CD4-positive, alpha-beta T cell (primary cell): ENCODE measurements around the gene INPP5A. TPM values are rescaled to one million over a fixed set of nuclear protein-coding genes. Genes with fewer than 3 reads are reported as not detected.

Experiments used
- ATAC-seq: fragments of 200-7000 bp; cut with Tn5 transposase; one replicate; pipeline ENCODE4 v1.10.0; 2022; ENCODE audit warnings: mild to moderate bottlenecking; ENCODE audit not compliant: poor library complexity
- CTCF ChIA-PET: fragments of 350-600 bp; sonication (Branson Sonifier 250); formaldehyde crosslinking; loops from one replicate; lab custom pipeline; 2021; ENCODE audit warnings: antibody characterized with exemption, inconsistent platforms; lab: Charles Lee
- POLR2A ChIA-PET: fragments of 350-600 bp; sonication (Branson Sonifier 250); formaldehyde crosslinking; loops from one replicate; lab custom pipeline; 2021; ENCODE audit warnings: antibody characterized with exemption, inconsistent platforms; lab: Charles Lee
- DNase-seq, 14 experiments: peaks; one replicate each; pipeline ENCODE4 v3.0.0-alpha.2; 2013 to 2020; ENCODE audit warnings: mixed read lengths in 2 of 14
- H3K27ac ChIP-seq, 2 donors: one replicate each; pipeline versions ENCODE4 v1.5.1 to v1.7.0; 2013; ENCODE audit warnings: low read length in 2 of 2, low read depth in 1 of 2, mild to moderate bottlenecking in 1 of 2
- H3K27me3 ChIP-seq, 2 experiments: 1 replicate in 1 of 2; 2 replicates in 1 of 2; pipeline versions ENCODE4 v1.6.1 to v1.7.0; 2013; ENCODE audit warnings: low read length in 2 of 2, control low read depth in 1 of 2, mild to moderate bottlenecking in 1 of 2, moderate library complexity in 1 of 2; ENCODE audit not compliant: insufficient read depth in 2 of 2, control insufficient read depth in 1 of 2
- H3K36me3 ChIP-seq: one replicate; pipeline ENCODE4 v1.6.1; 2013; ENCODE audit warnings: low read length, control low read depth; ENCODE audit not compliant: insufficient read depth
- H3K4me1 ChIP-seq: one replicate; pipeline ENCODE4 v1.6.1; 2013; ENCODE audit warnings: low read length, control low read depth; ENCODE audit not compliant: insufficient read depth
- H3K4me3 ChIP-seq: one replicate; pipeline ENCODE4 v1.5.1; 2013; ENCODE audit warnings: mild to moderate bottlenecking, low read length, moderate library complexity
- H3K9me3 ChIP-seq, 2 experiments: 1 replicate in 1 of 2; 2 replicates in 1 of 2; pipeline versions ENCODE4 v1.6.1 to v1.7.0; 2013; ENCODE audit warnings: low read length in 2 of 2, mild to moderate bottlenecking in 2 of 2, control low read depth in 1 of 2, moderate library complexity in 1 of 2; ENCODE audit not compliant: control insufficient read depth in 1 of 2, insufficient read depth in 1 of 2
- H3K27ac Mint-ChIP-seq: one replicate; pipeline ENCODE4 v1.8.0; 2020; ENCODE audit warnings: mixed read lengths
- H3K27me3 Mint-ChIP-seq: one replicate; pipeline ENCODE4 v1.8.0; 2021; ENCODE audit warnings: mixed read lengths
- H3K36me3 Mint-ChIP-seq: one replicate; pipeline ENCODE4 v1.8.0; 2021; ENCODE audit warnings: low read depth, mixed read lengths
- H3K4me1 Mint-ChIP-seq: one replicate; pipeline ENCODE4 v1.8.0; 2021; ENCODE audit warnings: low read depth, mixed read lengths
- H3K4me3 Mint-ChIP-seq: one replicate; pipeline ENCODE4 v1.8.0; 2020; ENCODE audit warnings: mild to moderate bottlenecking, mixed read lengths
- H3K9me3 Mint-ChIP-seq: one replicate; pipeline ENCODE4 v1.8.0; 2020; ENCODE audit warnings: mixed read lengths
- CTCF ChIP-seq: fragments of 200-600 bp; IDR thresholded peaks from one replicate; pipeline ENCODE4 v1.8.0; 2022; ENCODE audit warnings: antibody characterized with exemption, mild to moderate bottlenecking
- intact Hi-C, 2 experiments: fragments of 100-400 bp; cut with DNase I in 1 of 2; cut with micrococcal nuclease in 1 of 2; formaldehyde crosslinking; loops; one replicate each; pipeline versions ENCODE4 v1.15.1 to v1.9.0; 2023 to 2025; cut with DNase I, micrococcal nuclease
- total RNA-seq, 174 experiments: library from RNA in 2 of 174; stranded (reverse) in 2 of 174; gene quantifications; one replicate each; pipeline ENCODE4 v1.2.3 and lab custom pipeline; 2021 to 2026

Gene INPP5A
- total RNA-seq, 2 experiments from 2014 or later: 22.0 to 24.8 TPM

GRCh38 chr10:132554991-132555647, 17.5 kb downstream of the INPP5A start:
- Mint-ChIP-seq H3K36me3 (no peaks in the 10 kb centered on the region), H3K4me1 (peaks cover 30% of the 10 kb centered on the region), H3K9me3 (no peaks in the 10 kb centered on the region), H3K27me3 (no peaks in the 10 kb centered on the region), H3K27ac (no peak overlapping the region), H3K4me3 (no peak overlapping the region)
- Histone ChIP-seq H3K9me3 (no peaks in the 10 kb centered on the region), H3K4me1 (peaks cover 76% of the 10 kb centered on the region), H3K27me3 (no peaks in the 10 kb centered on the region), H3K4me3 (peak overlapping the region; percentile 2), H3K27ac (no peak overlapping the region), H3K36me3 (peaks cover 3% of the 10 kb centered on the region)
- ChIA-PET POLR2A (interaction anchor here (1.0 to 1.6 kb wide), 2 partner anchors 13 to 15 kb away, joined by 4 to 7 read pairs; no protein-coding TSS in a partner anchor), CTCF (no interaction called here)
- DNase-seq (peak in 12 of 14 experiments; percentile 30 to 75 (median 59)), ATAC-seq (peak; percentile 63)
- intact Hi-C loops: loop anchor here in 1 of 2 experiments (5.0 kb wide), 1 partner anchor 98 kb away; no protein-coding TSS in a partner anchor
- TF ChIP-seq CTCF: no peak

GRCh38 chr10:132555648-132556575, 18.3 kb downstream of the INPP5A start:
- Histone ChIP-seq H3K4me1 (peaks cover 70% of the 10 kb centered on the region), H3K27ac (no peak overlapping the region), H3K9me3 (no peaks in the 10 kb centered on the region), H3K4me3 (peak overlapping the region; percentile 2), H3K36me3 (peaks cover 3% of the 10 kb centered on the region), H3K27me3 (no peaks in the 10 kb centered on the region)
- ATAC-seq (peak; percentile 62), DNase-seq (peak in 3 of 14 experiments; percentile 29 to 51 (median 49))
- no peak for TF ChIP-seq CTCF
- Mint-ChIP-seq H3K4me1 (peaks cover 28% of the 10 kb centered on the region), H3K27ac (peak overlapping the region; percentile 56), H3K27me3 (no peaks in the 10 kb centered on the region), H3K9me3 (no peaks in the 10 kb centered on the region), H3K4me3 (no peak overlapping the region), H3K36me3 (no peaks in the 10 kb centered on the region)
- intact Hi-C loops: no loop called here
- CTCF ChIA-PET: no interaction called here
- POLR2A ChIA-PET: interaction anchor here (1.0 to 1.6 kb wide), 2 partner anchors 12 to 16 kb away, joined by 4 to 7 read pairs; no protein-coding TSS in a partner anchor

- peaks cover 64% of the 10 kb centered on the region for H3K4me1 ChIP-seq
- intact Hi-C loops: no loop called here
- Mint-ChIP-seq H3K36me3 (no peaks in the 10 kb centered on the region), H3K9me3 (no peaks in the 10 kb centered on the region), H3K27me3 (no peaks in the 10 kb centered on the region), H3K4me3 (no peak overlapping the region), H3K27ac (peak overlapping the region; percentile 56), H3K4me1 (peaks cover 27% of the 10 kb centered on the region)
- ATAC-seq (no peak), DNase-seq (no peak)
- no peaks in the 10 kb centered on the region for H3K9me3 ChIP-seq
- ChIA-PET POLR2A (no interaction called here), CTCF (no interaction called here)
- H3K36me3 ChIP-seq: peaks cover 3% of the 10 kb centered on the region
- H3K27ac ChIP-seq: no peak overlapping the region
- H3K27me3 ChIP-seq: no peaks in the 10 kb centered on the region
- TF ChIP-seq CTCF: no peak
- H3K4me3 ChIP-seq: no peak overlapping the region
Observed at GRCh38 chr10:132556994-132557441, 19.4 kb downstream of the INPP5A start.
